HG03575 (cell line): Measurements from ENCODE around the gene TIE1.

Experiments used
- ATAC-seq: cut with Tn5 transposase; IDR thresholded peaks from one replicate; pipeline ENCODE4 v1.9.1; 2021; ENCODE audit not compliant: unreplicated experiment, insufficient number of reproducible peaks, low FRiP score; ENCODE audit errors: extremely low read depth

Gene TIE1

DNA sequence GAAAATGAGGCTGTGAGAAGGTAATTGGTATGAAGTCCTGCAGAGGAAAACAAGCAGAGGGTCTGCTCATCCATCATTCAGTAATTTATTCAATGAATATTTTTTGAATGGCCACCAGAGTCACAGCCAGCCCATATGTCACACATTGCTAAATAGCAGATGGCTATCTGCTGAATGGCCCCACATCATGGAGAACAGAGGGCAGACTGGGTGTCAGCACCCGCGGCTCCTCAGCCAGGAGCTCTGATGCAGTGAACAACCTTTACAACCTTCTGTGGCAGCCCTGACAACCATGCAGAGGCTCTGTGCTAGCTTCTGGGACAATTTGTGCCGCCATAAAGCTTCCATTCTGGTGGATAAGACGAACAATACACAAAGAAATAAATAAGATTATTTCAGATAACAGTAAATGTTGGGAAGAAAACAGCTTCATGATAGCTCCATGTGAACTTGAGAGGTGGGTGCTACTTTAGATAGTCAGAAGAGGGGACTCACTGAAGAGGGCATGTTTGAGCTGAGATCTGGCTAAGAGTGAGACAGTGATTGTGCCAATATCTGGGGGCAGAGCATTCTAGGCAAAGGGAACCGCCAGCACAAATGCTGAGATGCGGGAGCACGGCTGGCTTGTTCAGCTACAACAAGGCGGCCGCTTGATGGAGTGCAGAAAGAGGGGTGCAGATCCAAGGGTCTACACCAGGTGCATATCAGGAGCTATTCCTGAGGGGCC, 12.6 kb upstream of the TIE1 start:
- no peak for ATAC-seq

DNA sequence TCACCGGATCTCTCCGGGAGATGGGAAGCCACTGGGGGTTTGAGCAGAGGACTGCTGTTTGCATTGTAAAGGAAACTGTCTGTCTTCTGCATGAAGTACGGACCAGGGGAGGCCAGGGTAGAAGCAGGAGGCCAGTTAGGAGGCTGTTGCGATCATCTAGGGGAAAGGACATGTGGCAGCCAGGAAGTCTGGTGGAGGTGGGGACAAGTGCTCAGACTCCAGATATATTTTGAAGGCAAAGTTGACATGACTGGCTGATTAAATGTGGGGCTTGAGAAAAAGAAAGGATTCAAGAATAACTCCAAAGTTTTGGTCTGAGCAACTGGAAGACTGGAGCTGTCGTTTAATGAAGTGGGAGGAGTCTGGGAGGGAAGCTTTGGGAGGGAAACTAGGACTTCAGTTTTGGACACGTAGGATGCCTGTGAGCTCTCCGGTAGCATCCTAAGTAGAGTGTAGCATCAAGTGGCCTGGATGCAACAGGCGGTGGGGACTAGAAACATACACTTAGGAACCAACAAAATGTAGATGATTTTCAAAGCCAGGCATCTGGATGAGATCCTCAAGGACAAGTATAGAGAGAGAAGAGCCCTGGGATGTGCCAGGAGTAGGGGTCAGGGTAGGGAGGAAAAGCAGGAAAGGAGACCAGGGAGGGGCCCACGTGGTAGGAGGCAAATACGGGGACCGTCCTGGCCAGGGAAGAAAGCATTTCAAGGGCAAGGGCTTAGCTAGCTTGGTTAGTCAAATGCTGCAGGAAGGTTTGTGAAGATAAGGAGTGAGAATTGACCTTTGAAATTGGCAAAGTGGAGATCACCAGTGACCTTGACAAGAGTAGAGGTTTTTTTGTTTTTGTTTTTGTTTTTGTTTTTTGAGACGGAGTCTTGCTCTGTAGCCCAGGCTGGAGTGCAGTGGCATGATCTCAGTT, 11.7 kb upstream of the TIE1 start:
- ATAC-seq: no peak

DNA sequence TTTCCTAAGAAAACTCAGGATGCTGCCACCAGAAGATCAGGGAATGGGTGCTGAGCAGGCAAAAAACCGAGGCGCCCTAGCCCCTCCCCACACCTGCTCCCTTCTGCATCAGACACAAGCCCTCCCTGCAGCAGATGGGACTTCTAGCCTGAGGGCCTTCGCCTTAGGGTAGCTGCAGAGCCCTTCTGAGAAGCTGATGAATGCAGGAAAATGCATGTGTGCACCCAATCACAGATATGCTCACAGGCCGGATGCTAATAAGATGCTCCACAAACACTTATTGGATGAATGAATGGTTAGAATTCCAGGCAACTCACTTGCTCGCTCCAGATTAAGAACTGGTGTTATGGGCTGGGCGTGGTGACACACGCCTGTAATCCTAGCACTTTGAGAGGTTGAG, 8.6 kb upstream of the TIE1 start:
- no peak for ATAC-seq

DNA sequence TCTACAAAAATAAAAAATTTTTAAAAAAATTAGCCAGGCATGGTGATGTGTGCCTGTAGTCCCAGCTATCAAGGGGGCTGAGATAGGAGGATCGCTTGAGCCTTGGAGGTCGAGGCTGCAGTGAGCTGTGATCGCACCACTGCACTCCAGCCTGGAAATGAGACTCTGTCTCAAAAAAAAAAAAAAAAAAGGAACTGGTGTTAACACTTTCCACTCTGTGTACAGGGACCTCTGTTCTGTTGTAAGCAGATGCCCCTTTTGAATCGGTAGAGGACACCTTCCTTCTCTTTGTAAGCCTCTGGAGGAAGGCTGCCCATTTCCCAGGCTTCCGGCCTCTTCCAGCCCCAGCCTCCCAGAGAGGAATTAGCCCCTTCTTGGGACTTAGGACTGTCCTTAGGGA, 8.1 kb upstream of the TIE1 start:
- no peak for ATAC-seq

DNA sequence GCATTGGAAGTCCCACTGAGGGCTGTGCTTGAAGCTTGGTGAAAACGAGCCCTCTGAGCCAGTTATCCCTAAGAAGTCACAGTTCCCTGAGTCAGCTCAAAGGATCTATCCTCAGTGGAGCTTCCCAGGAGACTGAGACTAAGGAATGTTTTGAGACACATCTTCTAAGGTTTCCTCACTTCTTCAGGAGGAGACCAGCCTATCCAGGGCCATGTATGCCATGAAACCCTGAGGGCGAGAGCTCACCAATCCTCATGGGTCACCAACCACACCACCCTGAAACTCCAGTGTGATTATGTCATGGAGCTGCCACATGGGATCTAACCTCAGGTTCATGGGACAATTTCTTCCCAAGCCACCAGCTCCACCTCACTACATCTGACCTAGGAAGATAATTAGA, 7.6 kb upstream of the TIE1 start:
- no peak for ATAC-seq

DNA sequence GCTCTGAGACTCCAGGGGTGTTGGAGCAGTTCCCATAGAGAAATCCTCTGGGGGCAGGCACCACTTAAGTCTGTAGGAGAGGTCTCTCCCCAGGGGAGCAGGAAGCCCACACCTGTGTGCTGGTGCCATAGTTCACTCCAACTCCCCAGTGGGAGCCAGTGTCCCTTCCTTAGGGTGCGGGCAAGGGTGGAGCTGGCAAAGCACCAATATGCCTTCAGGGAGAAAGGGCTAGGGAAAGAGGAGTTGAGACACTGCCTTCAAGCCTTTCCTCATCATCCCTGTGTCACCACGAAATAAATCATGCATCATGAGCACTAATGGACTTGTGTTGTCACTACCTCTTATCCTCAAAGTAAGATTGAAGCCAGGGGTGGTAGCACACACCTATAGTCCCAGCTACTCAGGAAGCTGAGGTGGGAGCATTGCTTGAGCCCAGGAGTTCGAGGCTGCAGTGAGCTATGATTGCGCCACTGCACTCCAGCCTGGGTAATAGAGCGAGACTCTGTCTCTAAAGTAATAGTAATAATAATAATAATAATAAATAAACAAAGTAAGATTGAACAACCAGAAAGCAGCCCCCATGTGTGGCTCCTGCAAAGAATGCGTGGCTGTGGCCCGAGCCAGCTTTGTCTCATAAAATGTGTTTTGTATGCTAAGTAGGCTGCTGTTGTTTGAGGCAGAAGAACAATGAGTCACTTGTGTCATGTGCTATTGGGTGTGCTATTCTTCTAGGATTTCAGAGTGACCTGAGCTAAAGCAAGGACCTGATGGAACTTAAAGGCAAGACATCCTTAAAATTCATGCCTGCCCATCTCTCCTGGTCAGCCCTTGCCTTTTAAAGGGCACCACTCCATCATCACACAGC, 6.7 kb upstream of the TIE1 start:
- no peak for ATAC-seq

DNA sequence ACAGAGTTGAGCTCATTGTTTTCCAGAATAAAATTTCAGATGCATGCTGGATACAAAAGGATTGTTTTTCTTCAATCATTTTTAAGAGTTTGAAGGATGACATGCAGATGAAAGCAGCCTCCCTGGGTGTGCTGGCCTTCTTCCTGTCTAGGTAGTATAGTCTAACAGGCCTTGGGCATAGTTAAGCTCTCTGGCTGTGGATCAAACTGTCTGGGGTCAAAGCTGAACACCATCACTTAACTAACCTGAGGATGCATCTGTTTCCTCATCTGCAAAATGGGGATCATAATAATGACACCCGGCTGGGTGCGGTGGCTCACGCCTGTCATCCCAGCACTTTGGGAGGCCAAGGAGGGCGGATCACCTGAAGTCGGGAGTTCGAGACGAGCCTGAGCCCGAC, 6.0 kb upstream of the TIE1 start:
- no peak for ATAC-seq

DNA sequence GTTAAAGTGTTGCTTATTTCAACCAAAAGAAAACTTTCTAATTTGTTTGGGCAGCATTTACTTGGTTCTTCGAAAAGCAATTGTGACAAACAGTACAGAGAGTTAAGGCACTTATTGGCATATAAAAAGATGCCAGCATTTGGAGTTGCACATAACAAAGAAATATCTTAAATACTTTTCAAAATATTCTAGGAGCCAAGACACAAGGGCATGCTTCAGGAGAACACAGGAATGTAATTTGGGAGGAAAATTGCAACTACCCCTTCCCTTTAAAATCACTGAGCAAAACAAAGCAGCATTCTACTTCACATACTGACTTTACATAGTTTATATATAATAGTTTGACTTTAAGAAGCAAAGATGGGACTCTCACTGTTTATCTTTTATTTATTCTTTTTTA, 4.6 kb upstream of the TIE1 start:
- no peak for ATAC-seq

DNA sequence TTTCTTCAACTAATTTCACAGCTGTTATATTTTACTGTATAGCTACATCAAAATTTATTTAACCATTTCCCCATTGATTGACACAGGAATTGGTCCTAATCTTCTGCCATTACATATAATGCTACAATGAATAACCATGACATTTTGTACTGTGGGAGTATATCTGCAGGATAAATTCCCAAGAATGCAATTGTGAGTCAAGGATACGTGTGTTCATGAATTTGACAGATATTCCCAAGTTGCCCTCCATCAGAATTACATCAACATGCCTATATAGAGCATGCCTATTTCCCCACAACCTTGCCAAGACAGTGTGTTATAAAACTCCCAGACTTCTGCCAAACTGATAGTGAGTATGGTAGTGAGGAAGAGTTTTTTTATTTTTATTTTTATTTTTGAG, 2.7 kb upstream of the TIE1 start:
- ATAC-seq: no peak

DNA sequence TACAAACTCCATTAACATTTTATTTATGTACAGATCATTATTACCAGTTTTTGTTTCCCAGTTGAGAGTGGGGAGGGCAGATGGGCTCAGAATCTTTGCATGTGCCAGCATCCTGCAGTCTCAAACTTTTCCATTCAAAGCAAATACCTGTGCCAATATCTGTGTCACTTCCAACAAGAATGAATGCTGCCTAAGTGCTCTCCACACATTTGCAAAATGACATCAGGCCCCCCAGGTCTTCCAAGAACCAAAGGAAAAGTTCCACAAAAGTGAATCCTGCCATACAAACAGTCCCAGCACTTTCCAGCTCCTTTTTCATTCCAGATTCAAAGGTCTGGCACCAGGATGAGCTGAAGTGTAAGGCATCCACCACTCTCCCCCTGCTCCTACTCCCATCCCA, 1.7 kb upstream of the TIE1 start:
- ATAC-seq: no peak

DNA sequence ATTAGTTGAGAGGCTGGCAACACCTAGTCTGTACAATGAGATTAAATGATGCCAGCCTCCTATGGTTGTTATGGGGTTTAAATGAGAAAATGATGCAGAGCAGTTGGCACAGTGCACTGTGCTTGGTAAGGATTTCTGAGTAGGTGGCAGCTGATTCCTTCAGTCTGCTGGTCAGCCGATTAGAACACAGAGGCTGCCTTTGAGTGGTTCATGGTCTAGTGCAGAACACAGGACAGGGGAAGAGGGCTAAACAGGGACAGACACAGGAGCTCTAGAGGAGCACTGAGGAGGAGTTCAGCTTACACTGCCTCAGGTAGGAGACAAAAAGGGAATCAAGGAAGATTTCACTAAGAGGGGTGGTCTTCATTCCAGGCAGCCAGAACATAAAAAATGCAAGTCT, 1.4 kb downstream of the TIE1 start:
- ATAC-seq: no peak

DNA sequence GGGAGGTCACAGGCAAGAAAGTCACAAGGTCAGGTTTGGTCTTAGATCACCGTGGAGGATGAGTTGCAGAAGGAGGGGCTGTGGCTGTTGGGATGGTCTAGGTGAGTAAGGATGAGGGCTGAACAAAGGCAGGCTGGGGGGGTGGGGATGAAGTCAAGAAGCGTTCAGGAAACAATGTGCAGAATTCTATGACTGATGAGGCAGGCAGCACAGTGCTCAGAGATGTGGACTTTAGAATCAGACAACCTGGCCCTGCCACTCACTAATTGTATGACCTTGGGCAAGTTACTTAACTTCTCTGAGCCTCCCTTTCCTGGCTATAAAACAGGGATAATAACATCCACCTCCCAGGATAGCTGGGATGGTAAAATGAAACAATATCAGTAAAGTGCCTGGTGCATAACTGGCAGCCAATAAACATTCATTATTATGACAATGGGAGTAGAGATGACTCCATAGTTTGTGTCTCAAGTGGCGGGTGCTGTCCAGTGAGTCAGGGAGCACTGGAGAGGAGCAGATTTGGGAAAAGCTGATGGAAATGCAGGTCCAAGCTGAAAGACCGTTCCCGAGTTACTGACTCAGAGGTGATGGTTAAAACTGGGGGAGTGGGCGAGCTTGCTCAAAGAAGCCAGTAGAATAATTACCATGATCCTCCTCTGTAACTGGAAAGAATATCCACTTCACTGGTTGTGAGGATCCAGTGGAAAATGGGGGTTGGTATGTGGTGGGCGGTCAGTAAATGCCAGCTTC, 2.1 kb downstream of the TIE1 start:
- no peak for ATAC-seq

DNA sequence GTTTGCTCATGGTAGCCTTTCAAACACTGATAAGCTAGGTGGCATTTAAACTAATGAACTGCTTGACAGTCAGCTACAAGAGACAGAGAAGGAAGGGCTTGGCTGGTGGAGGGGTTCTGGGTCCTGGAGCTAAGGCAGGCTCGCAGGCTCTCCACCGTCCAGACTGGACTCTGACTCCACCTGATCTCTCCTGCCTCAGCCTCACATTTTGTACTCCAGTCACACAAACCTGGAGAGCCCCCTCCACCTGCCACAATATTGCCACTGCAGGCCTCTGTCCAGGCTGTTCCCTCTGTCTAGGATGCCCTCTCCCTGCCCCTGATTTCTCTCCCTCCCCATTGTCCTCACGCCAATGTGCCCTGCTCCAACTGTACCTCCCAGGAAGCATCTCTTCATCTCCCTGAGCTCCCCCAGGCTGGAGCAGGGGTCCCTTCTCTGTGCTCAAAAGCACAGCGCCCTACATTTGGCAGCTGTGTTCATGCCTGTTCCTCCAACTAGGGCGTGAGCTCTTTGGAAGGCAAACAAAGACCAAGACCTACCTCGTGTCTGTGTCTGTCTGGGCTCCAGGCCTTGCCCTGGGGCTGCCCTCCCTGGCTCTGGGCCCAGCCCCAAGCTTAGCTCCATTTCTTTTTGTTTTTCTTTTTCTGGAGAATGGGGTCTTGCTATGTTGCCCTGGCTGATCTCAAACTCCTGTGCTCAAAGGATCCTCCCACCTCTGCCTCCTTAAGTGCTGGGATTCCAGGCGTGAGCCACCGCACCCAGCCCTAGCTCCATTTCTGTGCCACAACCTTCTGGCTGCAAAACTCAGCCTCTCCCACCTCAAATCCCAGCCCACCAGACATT, 2.9 kb downstream of the TIE1 start:
- ATAC-seq: no peak

DNA sequence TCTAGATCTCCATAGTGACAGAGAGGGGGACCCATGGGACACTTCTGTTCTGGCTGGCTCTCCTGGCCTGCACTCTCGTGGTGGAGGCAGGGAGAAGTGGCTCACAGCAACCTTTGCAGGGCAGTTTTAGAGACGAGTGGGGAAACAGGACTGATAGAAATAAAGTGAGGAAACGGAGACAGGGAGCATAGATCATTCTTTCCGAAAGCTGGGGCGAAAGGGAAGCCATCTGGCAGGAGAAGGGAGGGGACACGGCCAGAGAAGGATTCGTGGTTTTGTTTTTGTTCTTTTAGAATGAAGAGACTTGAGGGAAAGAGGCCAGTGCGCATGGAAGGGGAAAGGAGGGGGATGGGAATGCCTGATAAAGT, 3.5 kb downstream of the TIE1 start:
- ATAC-seq: no peak

DNA sequence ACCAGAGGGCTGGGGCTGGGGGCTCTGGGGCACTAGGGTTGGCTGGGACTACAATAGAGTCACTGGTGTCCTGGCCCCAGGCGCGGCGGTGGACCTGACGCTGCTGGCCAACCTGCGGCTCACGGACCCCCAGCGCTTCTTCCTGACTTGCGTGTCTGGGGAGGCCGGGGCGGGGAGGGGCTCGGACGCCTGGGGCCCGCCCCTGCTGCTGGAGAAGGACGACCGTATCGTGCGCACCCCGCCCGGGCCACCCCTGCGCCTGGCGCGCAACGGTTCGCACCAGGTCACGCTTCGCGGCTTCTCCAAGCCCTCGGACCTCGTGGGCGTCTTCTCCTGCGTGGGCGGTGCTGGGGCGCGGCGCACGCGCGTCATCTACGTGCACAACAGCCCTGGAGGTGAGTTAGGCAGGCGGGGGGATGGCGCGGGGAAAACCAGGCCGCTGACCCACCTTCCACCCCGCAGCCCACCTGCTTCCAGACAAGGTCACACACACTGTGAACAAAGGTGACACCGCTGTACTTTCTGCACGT, 4.1 kb downstream of the TIE1 start:
- no peak for ATAC-seq

DNA sequence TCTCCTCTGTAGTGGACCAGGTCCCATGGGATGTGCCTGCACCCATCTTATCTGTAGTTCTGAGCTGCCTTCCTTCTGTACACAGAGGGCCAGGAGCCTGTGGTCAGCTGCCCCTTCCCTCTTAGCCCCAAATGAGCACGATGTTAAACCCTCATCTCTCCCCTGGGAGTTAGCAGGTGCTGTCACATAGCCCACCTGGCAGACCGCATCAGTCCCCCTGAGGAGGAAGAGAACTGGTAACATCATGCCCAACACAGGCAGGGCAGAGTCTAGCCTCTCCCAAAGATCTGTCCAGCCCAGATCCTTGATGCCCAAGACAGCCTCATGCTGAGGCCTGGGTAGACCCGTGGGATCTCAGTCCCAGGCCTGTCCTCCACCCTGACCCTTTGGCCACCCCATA, 4.7 kb downstream of the TIE1 start:
- ATAC-seq: no peak

DNA sequence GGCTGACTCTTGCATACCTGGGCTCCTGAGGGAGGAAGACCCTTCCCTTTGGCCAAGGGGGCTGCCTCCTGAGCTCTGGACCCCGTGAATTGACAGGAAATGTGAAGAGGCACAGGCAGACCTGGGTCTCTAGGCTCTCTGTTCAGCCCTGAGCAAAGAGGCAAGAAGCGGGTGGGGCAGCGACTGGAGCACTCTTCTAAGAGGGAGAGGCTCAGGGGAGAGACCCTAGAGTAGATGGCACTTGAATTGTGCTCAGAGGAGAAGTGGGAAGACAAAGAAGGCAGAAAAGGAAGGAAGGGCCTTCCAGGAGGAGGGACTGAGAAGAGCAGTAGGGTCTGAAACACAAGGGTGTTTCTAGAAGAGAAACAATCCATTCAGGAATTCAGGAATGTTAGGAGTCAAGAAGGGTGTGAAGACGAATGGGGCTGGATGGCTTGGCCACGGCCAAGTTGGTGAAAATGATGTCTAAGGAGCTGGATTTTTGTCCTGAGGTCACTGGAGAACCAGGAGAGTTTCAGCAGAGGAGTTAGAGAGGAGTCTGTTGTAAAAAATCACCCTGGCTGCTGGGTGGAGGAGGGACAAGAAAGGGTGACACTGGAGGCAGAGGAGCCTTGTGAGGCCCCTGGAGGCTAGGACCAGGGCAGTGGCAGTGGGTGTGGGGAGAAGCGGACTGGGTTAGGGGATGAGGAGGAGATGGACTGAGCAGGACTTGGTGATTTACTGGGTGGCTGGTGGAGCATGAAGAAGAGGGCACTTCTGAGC, 5.3 kb downstream of the TIE1 start:
- no peak for ATAC-seq
